ENCODE measurements around the gene KNDC1.

- TF ChIP-seq CTCF (IDR thresholded peaks at IDR 0.05) (no peak), POLR2A (IDR thresholded peaks at IDR 0.05) (no peak)
Measured at GRCh38 chr10:133248334-133248715, 88.3 kb downstream of the KNDC1 start.

All from Peyer's patch (tissue), 4 donors.